HepG2 (cell line): ENCODE data around the gene TXNRD2. TPM values are rescaled to one million over a fixed set of nuclear protein-coding genes. Genes with fewer than 3 reads are reported as not detected.
A peak's percentile ranks its signal among the peaks of the same experiment; 100 is the strongest.

ENCODE experiments used
- FOXK2 ChIP-seq: fragments of 450-650 bp; IDR thresholded peaks from 2 replicates; pipeline ENCODE4 v1.6.1; 2016
- KMT2A ChIP-seq: sonication (generic); formaldehyde crosslinking; IDR thresholded peaks from 2 replicates; pipeline ENCODE4 v1.4.0; 2020; ENCODE audit warnings: missing genetic modification reagents
- PITX1 ChIP-seq: sonication (generic); formaldehyde crosslinking; IDR thresholded peaks from 2 replicates; pipeline ENCODE4 v1.5.1; 2020; ENCODE audit warnings: mild to moderate bottlenecking, missing genetic modification reagents
- RARA ChIP-seq: IDR thresholded peaks from 2 replicates; pipeline ENCODE4 v1.6.1; 2016; ENCODE audit warnings: missing genetic modification reagents, missing compliant biosample characterization
- RXRA ChIP-seq: sonication (generic); formaldehyde crosslinking; IDR thresholded peaks from 2 replicates; pipeline ENCODE4 v1.5.1; 2020; ENCODE audit warnings: missing genetic modification reagents
- ZMAT3 ChIP-seq: sonication (generic); formaldehyde crosslinking; conservative IDR thresholded peaks from 2 replicates; pipeline ENCODE4 v1.7.0; 2021; ENCODE audit warnings: missing genetic modification reagents
- ZNF207 ChIP-seq: fragments of 450-650 bp; IDR thresholded peaks from 2 replicates; pipeline ENCODE4 v1.6.1; 2016; ENCODE audit warnings: antibody characterized with exemption, borderline replicate concordance
- ZSCAN20 ChIP-seq: sonication (generic); formaldehyde crosslinking; IDR thresholded peaks from 2 replicates; pipeline ENCODE4 v1.4.0; 2020; ENCODE audit warnings: missing genetic modification reagents, mild to moderate bottlenecking, borderline replicate concordance
- ZSCAN21 ChIP-seq: sonication (generic); formaldehyde crosslinking; IDR thresholded peaks from 2 replicates; pipeline ENCODE4 v1.8.0; 2022; ENCODE audit warnings: mild to moderate bottlenecking, missing genetic modification reagents, moderate library complexity, borderline replicate concordance
- polyA plus RNA-seq, 8 experiments: library from polyadenylated mRNA; depleted of rRNA in 3 of 8; stranded (reverse) in 7 of 8; unstranded in 1 of 8; fragments of >200 nt; fragmentation: Illumina TruSeq in 4 of 8; extraction: Trizol in 4 of 8; gene quantifications; 2 replicates each; pipeline versions ENCODE4 v1.2.1 to v1.2.3, GENCODE V29; 2011 to 2016; ENCODE audit warnings: low read depth in 4 of 8, missing spikeins in 1 of 8, mixed read lengths in 1 of 8; ENCODE audit not compliant: insufficient read depth in 1 of 8
- total RNA-seq, 5 experiments: library from RNA; depleted of rRNA; stranded (reverse); fragments of >200 nt; fragmentation: Illumina TruSeq; extraction: Trizol; gene quantifications; 2 replicates each; pipeline ENCODE4 v1.2.3, GENCODE V29; 2016; ENCODE audit warnings: low read depth in 1 of 5
- TF ChIP-seq, protein P1 (sequence below): sonication (generic); formaldehyde crosslinking; IDR thresholded peaks from 2 replicates; pipeline ENCODE4 v1.5.0; 2020; ENCODE audit warnings: mild to moderate bottlenecking, missing genetic modification reagents, moderate library complexity
- TF ChIP-seq, protein P2 (sequence below): sonication (generic); formaldehyde crosslinking; IDR thresholded peaks from 2 replicates; pipeline ENCODE4 v1.4.0; 2020; ENCODE audit warnings: mild to moderate bottlenecking, missing genetic modification reagents
- TF ChIP-seq, protein P3 (sequence below): fragments of 450-650 bp; IDR thresholded peaks from 2 replicates; pipeline ENCODE4 v1.6.1; 2016
- TF ChIP-seq, protein P4 (sequence below): sonication (generic); formaldehyde crosslinking; IDR thresholded peaks from 2 replicates; pipeline ENCODE4 v1.5.0; 2020; ENCODE audit warnings: missing genetic modification reagents
- TF ChIP-seq, protein P5 (sequence below): sonication (generic); formaldehyde crosslinking; IDR thresholded peaks from 2 replicates; pipeline ENCODE4 v1.4.0; 2020; ENCODE audit warnings: missing genetic modification reagents

Gene TXNRD2
- total and polyA plus RNA-seq, 2 of the 13 experiments (the other 11 are each of a cell fraction or from before 2014, with no cell fraction given), result 17.5 to 18.6 TPM

DNA sequence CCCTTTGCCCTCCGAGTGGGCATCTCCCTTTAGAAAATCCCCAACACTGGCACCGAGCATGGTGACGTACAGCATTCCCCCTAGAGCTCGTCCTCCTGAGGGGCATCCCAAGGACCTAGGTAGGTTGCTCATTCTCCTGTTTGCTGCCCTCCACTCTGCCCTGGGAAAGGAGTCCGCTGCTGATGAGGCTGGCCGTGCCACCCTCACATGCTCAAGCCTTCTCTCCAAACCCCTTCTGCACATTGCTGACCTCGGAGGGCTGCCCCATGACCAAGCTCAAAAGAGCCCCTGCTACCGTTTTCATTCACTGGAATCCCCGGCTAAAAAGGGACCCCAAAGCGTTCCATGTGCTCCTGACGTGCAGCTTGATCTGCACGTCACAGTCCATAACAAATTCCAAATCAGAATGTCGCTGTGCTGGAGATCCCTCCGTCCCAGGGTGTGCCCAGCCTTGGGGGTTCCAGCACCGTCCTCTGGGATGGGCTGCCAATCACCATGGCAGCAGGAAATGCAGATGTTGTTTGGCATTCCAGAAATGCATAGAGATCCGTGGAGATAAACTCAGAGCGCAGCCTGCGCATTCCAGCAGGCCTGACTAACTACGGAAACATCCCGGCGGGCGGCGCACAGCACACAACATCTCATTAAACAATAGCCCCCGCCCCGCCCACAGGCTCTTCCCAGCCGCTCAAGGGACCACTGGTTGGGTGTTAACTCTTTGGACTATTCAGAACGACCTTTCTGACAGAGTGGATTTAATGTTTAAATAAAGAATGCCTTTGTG lies 60.6 kb downstream of the TXNRD2 start (continued):
- TF ChIP-seq, protein P1, sequence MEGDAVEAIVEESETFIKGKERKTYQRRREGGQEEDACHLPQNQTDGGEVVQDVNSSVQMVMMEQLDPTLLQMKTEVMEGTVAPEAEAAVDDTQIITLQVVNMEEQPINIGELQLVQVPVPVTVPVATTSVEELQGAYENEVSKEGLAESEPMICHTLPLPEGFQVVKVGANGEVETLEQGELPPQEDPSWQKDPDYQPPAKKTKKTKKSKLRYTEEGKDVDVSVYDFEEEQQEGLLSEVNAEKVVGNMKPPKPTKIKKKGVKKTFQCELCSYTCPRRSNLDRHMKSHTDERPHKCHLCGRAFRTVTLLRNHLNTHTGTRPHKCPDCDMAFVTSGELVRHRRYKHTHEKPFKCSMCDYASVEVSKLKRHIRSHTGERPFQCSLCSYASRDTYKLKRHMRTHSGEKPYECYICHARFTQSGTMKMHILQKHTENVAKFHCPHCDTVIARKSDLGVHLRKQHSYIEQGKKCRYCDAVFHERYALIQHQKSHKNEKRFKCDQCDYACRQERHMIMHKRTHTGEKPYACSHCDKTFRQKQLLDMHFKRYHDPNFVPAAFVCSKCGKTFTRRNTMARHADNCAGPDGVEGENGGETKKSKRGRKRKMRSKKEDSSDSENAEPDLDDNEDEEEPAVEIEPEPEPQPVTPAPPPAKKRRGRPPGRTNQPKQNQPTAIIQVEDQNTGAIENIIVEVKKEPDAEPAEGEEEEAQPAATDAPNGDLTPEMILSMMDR (CRISPR knock-in tag), result no peak; the same call in 1 of the 2 replicates
- TF ChIP-seq RXRA (CRISPR knock-in tag), result peak; percentile 50; the same call in 1 of the 2 replicates
- TF ChIP-seq ZMAT3 (CRISPR knock-in tag), result no peak
- TF ChIP-seq, protein P2, sequence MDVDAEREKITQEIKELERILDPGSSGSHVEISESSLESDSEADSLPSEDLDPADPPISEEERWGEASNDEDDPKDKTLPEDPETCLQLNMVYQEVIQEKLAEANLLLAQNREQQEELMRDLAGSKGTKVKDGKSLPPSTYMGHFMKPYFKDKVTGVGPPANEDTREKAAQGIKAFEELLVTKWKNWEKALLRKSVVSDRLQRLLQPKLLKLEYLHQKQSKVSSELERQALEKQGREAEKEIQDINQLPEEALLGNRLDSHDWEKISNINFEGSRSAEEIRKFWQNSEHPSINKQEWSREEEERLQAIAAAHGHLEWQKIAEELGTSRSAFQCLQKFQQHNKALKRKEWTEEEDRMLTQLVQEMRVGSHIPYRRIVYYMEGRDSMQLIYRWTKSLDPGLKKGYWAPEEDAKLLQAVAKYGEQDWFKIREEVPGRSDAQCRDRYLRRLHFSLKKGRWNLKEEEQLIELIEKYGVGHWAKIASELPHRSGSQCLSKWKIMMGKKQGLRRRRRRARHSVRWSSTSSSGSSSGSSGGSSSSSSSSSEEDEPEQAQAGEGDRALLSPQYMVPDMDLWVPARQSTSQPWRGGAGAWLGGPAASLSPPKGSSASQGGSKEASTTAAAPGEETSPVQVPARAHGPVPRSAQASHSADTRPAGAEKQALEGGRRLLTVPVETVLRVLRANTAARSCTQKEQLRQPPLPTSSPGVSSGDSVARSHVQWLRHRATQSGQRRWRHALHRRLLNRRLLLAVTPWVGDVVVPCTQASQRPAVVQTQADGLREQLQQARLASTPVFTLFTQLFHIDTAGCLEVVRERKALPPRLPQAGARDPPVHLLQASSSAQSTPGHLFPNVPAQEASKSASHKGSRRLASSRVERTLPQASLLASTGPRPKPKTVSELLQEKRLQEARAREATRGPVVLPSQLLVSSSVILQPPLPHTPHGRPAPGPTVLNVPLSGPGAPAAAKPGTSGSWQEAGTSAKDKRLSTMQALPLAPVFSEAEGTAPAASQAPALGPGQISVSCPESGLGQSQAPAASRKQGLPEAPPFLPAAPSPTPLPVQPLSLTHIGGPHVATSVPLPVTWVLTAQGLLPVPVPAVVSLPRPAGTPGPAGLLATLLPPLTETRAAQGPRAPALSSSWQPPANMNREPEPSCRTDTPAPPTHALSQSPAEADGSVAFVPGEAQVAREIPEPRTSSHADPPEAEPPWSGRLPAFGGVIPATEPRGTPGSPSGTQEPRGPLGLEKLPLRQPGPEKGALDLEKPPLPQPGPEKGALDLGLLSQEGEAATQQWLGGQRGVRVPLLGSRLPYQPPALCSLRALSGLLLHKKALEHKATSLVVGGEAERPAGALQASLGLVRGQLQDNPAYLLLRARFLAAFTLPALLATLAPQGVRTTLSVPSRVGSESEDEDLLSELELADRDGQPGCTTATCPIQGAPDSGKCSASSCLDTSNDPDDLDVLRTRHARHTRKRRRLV (CRISPR knock-in tag), result no peak
- 0 out of 2 replicates have a peak, but pooled peaks have one; percentile 43 for TF ChIP-seq ZSCAN21 (CRISPR knock-in tag)
- TF ChIP-seq, protein P3, sequence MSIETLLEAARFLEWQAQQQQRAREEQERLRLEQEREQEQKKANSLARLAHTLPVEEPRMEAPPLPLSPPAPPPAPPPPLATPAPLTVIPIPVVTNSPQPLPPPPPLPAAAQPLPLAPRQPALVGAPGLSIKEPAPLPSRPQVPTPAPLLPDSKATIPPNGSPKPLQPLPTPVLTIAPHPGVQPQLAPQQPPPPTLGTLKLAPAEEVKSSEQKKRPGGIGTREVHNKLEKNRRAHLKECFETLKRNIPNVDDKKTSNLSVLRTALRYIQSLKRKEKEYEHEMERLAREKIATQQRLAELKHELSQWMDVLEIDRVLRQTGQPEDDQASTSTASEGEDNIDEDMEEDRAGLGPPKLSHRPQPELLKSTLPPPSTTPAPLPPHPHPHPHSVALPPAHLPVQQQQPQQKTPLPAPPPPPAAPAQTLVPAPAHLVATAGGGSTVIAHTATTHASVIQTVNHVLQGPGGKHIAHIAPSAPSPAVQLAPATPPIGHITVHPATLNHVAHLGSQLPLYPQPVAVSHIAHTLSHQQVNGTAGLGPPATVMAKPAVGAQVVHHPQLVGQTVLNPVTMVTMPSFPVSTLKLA, result no peak
- TF ChIP-seq KMT2A (CRISPR knock-in tag), result no peak; the same call in 1 of the 2 replicates
- TF ChIP-seq, protein P4, sequence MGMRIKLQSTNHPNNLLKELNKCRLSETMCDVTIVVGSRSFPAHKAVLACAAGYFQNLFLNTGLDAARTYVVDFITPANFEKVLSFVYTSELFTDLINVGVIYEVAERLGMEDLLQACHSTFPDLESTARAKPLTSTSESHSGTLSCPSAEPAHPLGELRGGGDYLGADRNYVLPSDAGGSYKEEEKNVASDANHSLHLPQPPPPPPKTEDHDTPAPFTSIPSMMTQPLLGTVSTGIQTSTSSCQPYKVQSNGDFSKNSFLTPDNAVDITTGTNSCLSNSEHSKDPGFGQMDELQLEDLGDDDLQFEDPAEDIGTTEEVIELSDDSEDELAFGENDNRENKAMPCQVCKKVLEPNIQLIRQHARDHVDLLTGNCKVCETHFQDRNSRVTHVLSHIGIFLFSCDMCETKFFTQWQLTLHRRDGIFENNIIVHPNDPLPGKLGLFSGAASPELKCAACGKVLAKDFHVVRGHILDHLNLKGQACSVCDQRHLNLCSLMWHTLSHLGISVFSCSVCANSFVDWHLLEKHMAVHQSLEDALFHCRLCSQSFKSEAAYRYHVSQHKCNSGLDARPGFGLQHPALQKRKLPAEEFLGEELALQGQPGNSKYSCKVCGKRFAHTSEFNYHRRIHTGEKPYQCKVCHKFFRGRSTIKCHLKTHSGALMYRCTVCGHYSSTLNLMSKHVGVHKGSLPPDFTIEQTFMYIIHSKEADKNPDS (CRISPR knock-in tag), result no peak
- no peak for TF ChIP-seq ZSCAN20
- TF ChIP-seq, protein P5, sequence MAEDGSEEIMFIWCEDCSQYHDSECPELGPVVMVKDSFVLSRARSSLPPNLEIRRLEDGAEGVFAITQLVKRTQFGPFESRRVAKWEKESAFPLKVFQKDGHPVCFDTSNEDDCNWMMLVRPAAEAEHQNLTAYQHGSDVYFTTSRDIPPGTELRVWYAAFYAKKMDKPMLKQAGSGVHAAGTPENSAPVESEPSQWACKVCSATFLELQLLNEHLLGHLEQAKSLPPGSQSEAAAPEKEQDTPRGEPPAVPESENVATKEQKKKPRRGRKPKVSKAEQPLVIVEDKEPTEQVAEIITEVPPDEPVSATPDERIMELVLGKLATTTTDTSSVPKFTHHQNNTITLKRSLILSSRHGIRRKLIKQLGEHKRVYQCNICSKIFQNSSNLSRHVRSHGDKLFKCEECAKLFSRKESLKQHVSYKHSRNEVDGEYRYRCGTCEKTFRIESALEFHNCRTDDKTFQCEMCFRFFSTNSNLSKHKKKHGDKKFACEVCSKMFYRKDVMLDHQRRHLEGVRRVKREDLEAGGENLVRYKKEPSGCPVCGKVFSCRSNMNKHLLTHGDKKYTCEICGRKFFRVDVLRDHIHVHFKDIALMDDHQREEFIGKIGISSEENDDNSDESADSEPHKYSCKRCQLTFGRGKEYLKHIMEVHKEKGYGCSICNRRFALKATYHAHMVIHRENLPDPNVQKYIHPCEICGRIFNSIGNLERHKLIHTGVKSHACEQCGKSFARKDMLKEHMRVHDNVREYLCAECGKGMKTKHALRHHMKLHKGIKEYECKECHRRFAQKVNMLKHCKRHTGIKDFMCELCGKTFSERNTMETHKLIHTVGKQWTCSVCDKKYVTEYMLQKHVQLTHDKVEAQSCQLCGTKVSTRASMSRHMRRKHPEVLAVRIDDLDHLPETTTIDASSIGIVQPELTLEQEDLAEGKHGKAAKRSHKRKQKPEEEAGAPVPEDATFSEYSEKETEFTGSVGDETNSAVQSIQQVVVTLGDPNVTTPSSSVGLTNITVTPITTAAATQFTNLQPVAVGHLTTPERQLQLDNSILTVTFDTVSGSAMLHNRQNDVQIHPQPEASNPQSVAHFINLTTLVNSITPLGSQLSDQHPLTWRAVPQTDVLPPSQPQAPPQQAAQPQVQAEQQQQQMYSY (CRISPR knock-in tag), result no peak
- 0 out of 2 replicates have a peak, but pooled peaks have one; percentile 37 for TF ChIP-seq PITX1 (CRISPR knock-in tag)
- peak; percentile 35; the same call in 1 of the 2 replicates for TF ChIP-seq RARA (CRISPR knock-in tag)
- TF ChIP-seq FOXK2, result peak; percentile 64; the same call in 1 of the 2 replicates
- TF ChIP-seq ZNF207, result no peak
